Stimulated activated effector memory CD8-positive, alpha-beta T cell treated with anti-CD3 and anti-CD28 coated beads, Interleukin-12 subunit alpha, Interleukin-12 subunit beta, amount 100 ng/mL, for 72 hours (primary cell): ENCODE measurements around the gene C17orf114.

Experiments
- ATAC-seq: fragments of 150-1000 bp; cut with Tn5 transposase; 2 replicates; pipeline ENCODE4 v1.10.0; 2021
- DNase-seq, 2 donors: peaks; one replicate each; pipeline ENCODE4 v3.0.0; 2021 to 2022; ENCODE audit warnings: low spot score in 2 of 2
- H3K27ac Mint-ChIP-seq: one replicate; pipeline ENCODE4 v1.8.0; 2022; ENCODE audit warnings: mild to moderate bottlenecking, mixed read lengths
- H3K36me3 Mint-ChIP-seq: one replicate; pipeline ENCODE4 v1.8.0; 2022; ENCODE audit warnings: mild to moderate bottlenecking, mixed read lengths
- H3K4me1 Mint-ChIP-seq: one replicate; pipeline ENCODE4 v1.8.0; 2022; ENCODE audit warnings: mixed read lengths
- H3K4me3 Mint-ChIP-seq: one replicate; pipeline ENCODE4 v1.8.0; 2022; ENCODE audit warnings: mild to moderate bottlenecking, mixed read lengths
- H3K9me3 Mint-ChIP-seq: one replicate; pipeline ENCODE4 v1.8.0; 2022; ENCODE audit warnings: mixed read lengths

Gene C17orf114

DNA sequence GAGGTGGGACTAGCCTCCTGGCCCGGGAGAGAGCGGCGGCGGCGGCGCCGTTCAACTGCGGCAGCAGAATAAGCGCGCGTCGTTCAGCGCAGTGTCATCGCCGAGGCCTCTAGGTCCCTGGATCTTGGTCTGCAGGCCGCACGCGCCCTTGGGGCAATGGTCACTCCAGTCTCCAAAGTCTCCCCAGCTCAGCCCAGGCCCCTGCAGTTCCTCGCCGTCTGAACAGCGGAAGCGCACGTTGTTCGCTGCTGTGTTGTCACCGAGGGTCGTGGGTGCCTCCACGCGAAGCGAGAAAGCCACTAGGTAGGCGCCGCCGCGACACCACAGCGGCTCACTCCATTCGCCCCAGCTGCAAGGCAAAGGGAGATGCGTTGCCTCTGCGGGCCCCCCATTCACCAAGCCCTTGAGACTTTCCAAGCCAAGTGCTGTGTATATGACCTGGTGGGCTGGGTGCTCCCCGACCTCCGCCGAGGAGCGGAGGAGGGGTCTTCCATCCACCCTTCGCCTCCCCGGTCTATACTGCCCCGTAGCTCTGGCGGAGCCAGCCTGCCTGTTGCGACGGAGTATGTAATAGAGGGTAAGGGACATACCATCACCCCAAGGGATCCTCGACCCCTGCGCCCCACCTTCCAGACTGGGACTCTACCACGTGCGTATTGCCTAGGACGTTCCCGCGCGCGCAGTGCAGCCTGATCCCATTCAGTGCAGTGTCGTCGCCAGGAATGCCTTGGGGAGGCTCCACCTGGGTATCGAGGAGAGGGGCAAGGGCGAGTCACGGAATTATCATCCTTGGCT, 16.6 kb downstream of the C17orf114 start:
- peaks cover 18% of the 10 kb centered on the region for H3K4me1 Mint-ChIP-seq
- no peaks in the 10 kb centered on the region for H3K36me3 Mint-ChIP-seq
- no peak overlapping the region for H3K27ac Mint-ChIP-seq
- DNase-seq (no peak), ATAC-seq (no peak)
- H3K4me3 Mint-ChIP-seq = peak overlapping the region; percentile 26
- no peaks in the 10 kb centered on the region for H3K9me3 Mint-ChIP-seq

DNA sequence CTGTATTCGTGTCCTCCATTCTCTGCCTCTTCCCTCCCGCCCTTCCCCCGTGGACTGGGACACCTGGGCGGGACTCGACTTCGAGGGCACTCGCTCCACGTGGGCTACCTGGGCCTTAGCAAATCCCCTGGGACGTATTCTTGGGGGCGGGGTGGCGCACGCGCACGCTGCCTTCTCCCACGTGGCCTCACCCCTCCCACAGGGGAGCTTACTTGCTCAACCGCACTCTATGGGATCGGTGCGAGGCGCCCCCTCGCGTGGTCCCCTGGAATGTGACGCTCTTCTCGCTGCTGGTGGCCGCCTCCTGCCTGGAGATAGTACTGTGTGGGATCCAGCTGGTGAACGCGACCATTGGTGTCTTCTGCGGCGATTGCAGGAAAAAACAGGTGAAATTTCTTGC, 19.5 kb downstream of the C17orf114 start:
- ATAC-seq = no peak
- Mint-ChIP-seq H3K9me3 (no peaks in the 10 kb centered on the region), H3K4me1 (peaks cover 15% of the 10 kb centered on the region), H3K4me3 (no peak overlapping the region), H3K36me3 (no peaks in the 10 kb centered on the region), H3K27ac (no peak overlapping the region)
- DNase-seq = no peak

DNA sequence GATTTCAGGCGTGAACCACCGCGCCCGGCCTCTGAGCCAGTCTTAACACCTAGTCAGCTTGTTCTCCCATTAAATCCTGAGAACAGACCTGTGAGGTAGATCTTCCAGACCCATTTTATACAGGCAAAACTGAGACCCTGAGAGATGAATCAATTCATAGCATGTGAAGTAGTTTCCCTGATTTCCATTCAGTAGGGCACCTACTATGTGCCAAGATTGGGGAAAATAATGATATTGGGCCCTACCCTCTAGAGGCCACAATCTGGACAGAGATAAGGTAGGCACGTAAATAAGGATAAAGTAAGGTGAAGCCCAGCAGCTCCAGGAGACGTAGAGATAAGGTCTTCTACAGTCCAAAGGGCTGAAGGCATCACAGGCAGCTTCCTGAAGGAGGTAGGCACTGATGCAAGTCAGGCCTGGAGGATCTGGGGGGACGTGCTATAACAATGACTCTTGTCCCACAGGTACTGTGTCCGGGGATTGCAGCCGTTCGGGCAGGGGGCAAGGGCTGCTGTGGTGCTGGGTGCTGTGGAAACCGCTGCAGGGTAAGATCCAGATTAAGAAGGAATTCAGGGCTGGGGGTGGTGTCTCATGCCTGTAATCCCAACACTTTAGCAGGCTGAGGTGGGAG, 21.7 kb downstream of the C17orf114 start:
- no peaks in the 10 kb centered on the region for H3K36me3 Mint-ChIP-seq
- no peaks in the 10 kb centered on the region for H3K9me3 Mint-ChIP-seq
- H3K27ac Mint-ChIP-seq = no peak overlapping the region
- DNase-seq (no peak), ATAC-seq (no peak)
- H3K4me3 Mint-ChIP-seq = no peak overlapping the region
- H3K4me1 Mint-ChIP-seq = peaks cover 8% of the 10 kb centered on the region

DNA sequence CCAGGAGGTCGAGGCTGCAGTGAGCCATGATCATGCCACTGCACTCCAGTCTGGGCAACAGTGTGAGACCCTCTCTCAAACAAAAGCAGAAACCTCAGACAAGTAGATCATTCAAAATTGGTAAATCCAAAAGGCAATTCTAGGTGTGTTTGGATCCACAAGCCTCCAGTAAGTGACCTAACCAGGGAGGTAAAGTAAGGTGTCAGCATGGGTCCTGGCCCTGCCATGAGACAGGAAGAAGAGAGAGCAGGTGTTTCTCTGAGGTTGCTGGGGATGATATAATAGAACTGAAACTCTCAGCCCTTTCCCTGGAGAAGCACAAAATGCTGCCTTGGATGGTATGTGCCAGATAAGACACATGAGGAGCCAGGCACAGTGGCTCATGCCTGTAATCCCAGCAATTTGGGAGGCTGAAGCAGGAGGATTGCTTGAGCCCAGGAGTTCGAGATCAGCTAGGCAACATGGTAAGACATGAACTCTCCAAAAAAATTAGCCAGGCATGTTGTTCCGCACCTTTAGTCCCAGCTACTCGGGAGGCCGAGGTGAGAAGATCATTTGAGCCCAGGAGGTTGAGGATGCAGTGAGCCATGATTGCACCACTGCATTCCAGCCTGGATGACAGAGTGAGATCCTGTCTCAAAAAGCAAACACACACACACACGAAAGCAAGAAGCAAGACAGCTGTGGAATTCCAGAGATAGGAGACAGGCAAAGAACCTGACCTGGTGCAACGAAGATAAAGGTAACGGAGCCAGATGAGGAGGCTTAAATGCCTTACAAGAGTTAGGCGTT, 24.0 kb downstream of the C17orf114 start:
- Mint-ChIP-seq H3K36me3 (no peaks in the 10 kb centered on the region), H3K9me3 (no peaks in the 10 kb centered on the region), H3K4me1 (peaks cover 6% of the 10 kb centered on the region), H3K27ac (no peak overlapping the region), H3K4me3 (no peak overlapping the region)
- no peak for ATAC-seq
- DNase-seq = no peak

DNA sequence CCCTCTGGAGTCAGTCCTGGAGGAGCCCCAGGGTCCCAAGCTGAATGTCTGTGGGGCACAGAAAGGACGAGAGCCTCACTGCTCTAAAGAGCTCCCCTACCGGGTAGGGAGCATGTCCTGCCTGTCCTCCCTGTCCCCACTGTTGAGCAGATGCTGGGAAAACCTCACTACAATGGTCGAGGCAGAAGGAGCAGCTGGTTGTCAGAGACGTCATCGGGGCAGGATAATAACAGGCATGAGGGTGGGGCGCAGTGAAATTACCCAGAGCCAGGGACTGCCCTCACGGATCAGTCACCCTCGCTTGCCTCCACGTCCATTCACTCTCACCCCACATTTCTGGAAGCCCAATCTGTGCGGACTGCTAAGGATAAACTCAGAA, 29.9 kb downstream of the C17orf114 start:
- no peak overlapping the region for H3K4me3 Mint-ChIP-seq
- ATAC-seq (no peak), DNase-seq (no peak)
- H3K4me1 Mint-ChIP-seq = peaks cover 8% of the 10 kb centered on the region
- no peak overlapping the region for H3K27ac Mint-ChIP-seq
- H3K9me3 Mint-ChIP-seq = no peaks in the 10 kb centered on the region
- H3K36me3 Mint-ChIP-seq = no peaks in the 10 kb centered on the region

DNA sequence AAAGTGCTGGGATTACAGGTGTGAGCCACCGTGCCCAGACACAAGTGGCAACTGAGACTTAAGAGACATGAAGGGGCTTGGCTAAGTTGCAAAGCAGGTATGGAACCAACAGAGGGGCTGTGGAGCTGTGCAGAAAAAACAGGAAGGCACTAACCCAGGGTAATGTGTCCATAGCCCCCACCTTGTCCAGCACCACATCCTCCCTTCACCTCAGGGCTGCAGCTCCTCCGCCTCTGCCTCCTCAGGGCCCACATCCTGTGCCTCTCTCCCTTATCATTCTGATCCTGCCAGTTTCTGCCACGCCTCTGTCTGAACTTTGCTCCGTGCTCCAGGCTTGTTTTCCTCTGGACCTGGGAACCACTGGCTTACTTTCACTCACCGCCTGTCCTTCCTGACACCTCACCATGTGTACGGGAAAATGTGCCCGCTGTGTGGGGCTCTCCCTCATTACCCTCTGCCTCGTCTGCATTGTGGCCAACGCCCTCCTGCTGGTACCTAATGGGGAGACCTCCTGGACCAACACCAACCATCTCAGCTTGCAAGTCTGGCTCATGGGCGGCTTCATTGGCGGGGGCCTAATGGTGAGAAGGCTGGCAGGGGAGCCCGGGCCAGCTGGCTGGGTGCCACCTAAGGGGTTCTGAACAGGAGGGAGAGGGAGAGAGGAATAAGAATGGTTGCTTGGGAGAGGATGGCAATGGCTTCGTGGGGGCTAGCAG, 30.5 kb downstream of the C17orf114 start, which contains the start of gene TM4SF5:
TSS of gene TM4SF5 (plus strand) at position 368 of the 716 bp plus-strand sequence. CDS start at position 405, 37 bp downstream.
- H3K27ac Mint-ChIP-seq = peak within 1 kb of the TSS; percentile 7
- H3K36me3 Mint-ChIP-seq = no peaks in the 10 kb centered on the region
- ATAC-seq = peak; percentile 69
- peaks cover 8% of the 10 kb centered on the region for H3K4me1 Mint-ChIP-seq
- no peak within 1 kb of the TSS for H3K4me3 Mint-ChIP-seq
- no peaks in the 10 kb centered on the region for H3K9me3 Mint-ChIP-seq
- DNase-seq = no peak

DNA sequence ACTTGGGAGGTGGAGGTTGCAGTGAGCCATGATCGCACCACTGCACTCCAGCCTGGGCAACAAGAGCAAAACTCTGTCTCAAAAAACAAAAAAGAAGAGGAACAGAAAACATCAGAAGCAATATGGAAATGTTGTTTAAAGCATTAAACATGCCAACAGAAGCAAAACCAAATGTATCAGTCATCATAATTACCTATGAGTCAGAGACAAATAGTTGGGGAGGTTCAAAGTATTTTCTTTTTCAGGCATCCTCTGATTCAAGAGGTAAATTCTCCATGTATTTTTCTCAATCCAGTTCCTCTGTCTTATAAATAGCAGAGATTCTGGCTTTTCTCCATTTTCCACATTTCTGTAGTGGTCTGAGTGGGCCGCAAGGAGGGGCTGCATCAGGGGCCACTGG, 32.5 kb downstream of the C17orf114 start:
- H3K9me3 Mint-ChIP-seq = no peaks in the 10 kb centered on the region
- H3K4me3 Mint-ChIP-seq = no peak overlapping the region
- ATAC-seq (no peak), DNase-seq (no peak)
- no peaks in the 10 kb centered on the region for H3K36me3 Mint-ChIP-seq
- peaks cover 8% of the 10 kb centered on the region for H3K4me1 Mint-ChIP-seq
- no peak overlapping the region for H3K27ac Mint-ChIP-seq

DNA sequence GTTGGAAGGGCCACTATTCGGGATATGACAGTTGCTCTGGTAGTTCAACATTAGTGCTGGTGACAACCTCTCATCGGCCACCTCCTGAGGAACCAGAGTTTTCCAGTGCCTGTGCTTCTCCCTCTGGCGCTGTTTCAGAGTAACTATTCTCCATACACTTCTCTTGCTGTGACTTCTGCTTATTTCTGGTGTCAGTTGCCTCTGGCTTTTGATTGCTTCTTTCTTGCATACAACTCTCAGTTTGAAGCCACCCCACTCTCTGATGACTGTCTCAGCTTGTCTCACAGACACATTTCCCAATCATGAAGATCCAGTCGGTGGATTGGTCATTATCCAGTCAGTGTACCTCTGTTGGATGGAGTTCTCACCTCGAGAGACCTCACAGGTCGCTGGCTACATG, 33.8 kb downstream of the C17orf114 start:
- no peak overlapping the region for H3K4me3 Mint-ChIP-seq
- DNase-seq = no peak
- H3K4me1 Mint-ChIP-seq = peaks cover 8% of the 10 kb centered on the region

DNA sequence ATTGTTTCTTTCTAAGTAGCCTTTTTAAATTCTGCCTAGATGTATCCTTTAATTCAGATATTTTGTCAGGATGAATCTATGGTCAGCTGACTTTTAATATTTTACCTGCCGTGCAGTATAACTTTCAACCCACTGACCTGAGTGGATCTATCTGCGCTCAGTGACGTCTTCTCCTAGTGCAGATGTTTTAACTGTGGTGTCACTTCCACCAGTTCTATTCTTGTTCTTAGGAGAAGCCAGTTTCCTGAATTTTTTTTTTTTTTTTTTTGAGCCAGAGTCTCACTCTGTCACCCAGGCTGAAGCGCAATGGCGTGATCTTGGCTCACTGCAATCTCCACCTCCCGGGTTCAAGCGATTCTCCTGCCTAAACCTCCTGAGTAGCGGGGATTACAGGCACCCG, 35.4 kb downstream of the C17orf114 start:
- no peak overlapping the region for H3K27ac Mint-ChIP-seq
- H3K4me1 Mint-ChIP-seq = peaks cover 4% of the 10 kb centered on the region
- no peak overlapping the region for H3K4me3 Mint-ChIP-seq
- no peaks in the 10 kb centered on the region for H3K9me3 Mint-ChIP-seq
- no peak for ATAC-seq
- no peak for DNase-seq
- no peaks in the 10 kb centered on the region for H3K36me3 Mint-ChIP-seq

More for the DNA sequence above, 33.8 kb downstream of the C17orf114 start:
- Mint-ChIP-seq H3K27ac (no peak overlapping the region), H3K36me3 (no peaks in the 10 kb centered on the region), H3K9me3 (no peaks in the 10 kb centered on the region)
- no peak for ATAC-seq

DNA sequence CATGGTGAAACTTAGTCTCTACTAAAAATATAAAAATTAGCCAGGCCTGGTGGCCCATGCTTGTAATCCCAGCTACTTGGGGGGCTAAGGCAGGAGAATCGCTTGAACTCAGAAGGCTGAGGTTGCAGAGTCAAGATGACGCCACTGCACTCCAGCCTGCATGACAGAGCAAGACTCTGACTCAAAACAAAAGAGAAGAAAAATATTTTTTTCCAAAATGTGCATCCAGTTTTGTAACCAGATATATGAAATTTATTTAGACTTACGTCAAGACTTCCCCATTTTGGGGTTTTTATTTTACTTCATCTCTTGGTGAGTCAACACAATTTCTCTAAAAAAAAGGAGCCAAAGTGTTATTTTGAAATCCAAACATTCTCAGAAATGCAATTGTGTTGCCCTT, 35.9 kb downstream of the C17orf114 start:
- Mint-ChIP-seq H3K9me3 (no peaks in the 10 kb centered on the region), H3K36me3 (no peaks in the 10 kb centered on the region), H3K4me3 (no peak overlapping the region), H3K27ac (no peak overlapping the region), H3K4me1 (no peaks in the 10 kb centered on the region)
- DNase-seq (no peak), ATAC-seq (no peak)

DNA sequence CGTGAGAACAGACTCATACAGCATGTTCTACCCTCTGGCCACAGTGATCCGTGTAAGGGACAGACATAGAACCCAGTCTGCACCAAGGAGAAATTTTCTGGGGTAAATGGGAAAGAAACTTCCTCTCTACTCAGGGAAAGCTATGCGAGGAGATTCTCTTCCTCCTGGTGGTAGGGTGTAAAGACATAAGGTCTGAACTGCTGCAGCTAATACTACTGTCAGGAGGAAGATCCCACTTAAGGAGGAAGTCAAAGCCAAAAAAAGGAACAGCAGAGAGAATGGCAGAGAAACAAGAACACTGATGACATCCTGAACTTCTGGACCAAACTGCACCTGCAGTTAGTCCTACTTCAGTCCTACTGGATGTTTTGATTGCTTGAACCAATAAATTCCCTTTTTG, 37.5 kb downstream of the C17orf114 start:
- Mint-ChIP-seq H3K27ac (no peak overlapping the region), H3K9me3 (no peaks in the 10 kb centered on the region), H3K36me3 (no peaks in the 10 kb centered on the region), H3K4me3 (no peak overlapping the region), H3K4me1 (no peaks in the 10 kb centered on the region)
- DNase-seq = no peak
- ATAC-seq = no peak

DNA sequence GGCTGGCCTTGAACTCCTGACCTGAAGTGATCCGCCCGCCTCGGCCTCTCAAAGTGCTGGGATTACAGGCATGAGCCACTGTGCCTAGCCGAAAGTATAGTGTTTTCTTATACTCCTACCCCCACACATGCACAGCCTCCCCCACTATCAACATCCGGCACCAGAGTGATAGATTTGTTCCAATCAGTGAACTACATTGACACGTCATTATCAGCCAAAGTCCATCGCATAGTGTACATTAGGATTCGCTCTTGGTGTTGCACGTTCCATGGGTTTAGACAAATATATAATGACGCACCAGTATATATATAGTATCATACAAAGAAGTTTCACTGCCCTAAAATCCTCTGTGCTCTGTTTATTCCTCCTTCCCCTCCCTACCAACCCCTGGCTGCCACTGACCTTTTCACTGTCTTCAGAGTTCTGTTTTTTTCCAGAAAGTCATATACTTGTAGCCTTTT, 42.3 kb downstream of the C17orf114 start:
- no peak overlapping the region for H3K4me3 Mint-ChIP-seq
- no peak for DNase-seq
- H3K27ac Mint-ChIP-seq = no peak overlapping the region
- no peaks in the 10 kb centered on the region for H3K4me1 Mint-ChIP-seq
- no peak for ATAC-seq
- H3K9me3 Mint-ChIP-seq = no peaks in the 10 kb centered on the region
- no peaks in the 10 kb centered on the region for H3K36me3 Mint-ChIP-seq

DNA sequence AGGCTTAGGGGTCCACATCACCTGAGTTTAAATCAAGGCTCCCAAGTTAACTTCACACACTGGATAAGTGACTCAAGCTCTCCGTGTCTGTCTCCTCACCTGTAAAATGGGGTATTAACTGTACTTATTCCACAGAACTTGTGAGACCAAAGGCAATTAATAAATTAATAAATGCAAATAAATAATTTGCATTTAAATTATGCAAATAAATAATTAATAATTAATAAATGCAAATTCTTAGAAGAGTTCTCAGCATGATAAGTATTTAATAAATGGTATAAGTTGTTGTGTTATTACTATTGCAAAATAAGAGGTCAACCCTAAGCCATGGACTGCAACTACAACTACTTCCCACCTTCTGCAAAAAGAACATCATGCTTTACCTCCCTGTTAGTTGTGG, 48.7 kb downstream of the C17orf114 start:
- Mint-ChIP-seq H3K4me3 (no peak overlapping the region), H3K9me3 (no peaks in the 10 kb centered on the region), H3K36me3 (no peaks in the 10 kb centered on the region), H3K27ac (no peak overlapping the region), H3K4me1 (peaks cover 2% of the 10 kb centered on the region)
- ATAC-seq (no peak), DNase-seq (no peak)

DNA sequence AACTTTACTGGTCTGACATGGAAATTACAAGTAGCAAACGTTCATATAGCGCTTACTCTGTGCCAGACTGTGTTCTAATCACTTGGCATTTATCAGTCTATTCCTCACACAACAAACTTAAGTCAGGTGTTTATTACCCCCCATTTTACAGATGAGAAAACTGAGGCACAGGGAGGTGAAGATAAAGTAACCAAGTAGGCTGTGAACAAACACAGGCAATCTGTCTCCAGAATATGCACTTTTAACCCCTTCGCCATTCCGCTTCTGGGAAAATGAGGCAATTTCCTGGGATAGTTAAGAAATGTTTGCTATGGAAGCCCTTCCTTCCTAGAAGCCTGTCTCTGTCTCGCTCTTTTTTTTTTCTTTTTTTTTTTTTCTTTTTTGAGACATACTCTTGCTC, 50.2 kb downstream of the C17orf114 start:
- Mint-ChIP-seq H3K4me1 (peaks cover 12% of the 10 kb centered on the region), H3K9me3 (no peaks in the 10 kb centered on the region), H3K27ac (no peak overlapping the region), H3K36me3 (no peaks in the 10 kb centered on the region), H3K4me3 (no peak overlapping the region)
- DNase-seq (no peak), ATAC-seq (no peak)
